ENCODE measurements around the gene DSTN.

Gene DSTN

DNA sequence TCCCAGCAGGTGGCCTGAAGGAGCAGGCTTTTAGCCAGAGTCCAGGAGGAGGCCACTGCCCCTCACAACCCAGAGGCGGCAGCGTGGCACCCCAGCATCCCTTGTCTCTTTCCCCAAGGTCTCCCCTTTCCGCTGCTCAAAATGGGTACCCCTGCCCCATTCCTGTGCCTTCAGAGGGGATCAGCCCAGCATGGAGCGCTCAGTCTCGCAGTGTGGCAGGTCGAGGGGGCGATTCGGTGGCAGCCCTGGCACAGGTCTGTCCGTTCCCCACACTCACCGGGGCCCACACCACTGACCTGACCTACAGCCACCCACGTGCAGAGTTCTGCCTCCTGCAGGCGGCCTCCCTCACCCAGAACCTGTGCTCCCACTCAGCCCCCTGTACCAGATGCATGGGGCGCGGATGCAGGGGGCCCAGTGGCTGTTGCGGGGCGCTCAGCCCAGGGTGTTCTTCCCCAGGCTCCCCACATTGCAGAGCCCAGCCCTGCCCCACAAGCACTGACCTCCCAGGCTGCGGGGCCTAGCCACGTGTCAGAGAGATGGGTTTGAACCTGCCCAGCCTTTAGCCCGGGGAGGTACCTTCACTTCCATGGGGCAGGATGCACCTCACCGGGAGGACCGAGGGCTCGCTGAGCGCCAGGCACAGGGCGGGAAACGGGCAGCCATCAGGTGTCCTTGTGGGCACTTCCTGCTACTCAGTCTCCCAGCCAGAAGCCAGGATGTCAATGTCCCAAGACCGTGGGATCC lies 41.8 kb downstream of the DSTN start:
- no peak for DNase-seq (ENCODE audit: low read depth in 2 of 2, low spot score in 1 of 2)

DNA sequence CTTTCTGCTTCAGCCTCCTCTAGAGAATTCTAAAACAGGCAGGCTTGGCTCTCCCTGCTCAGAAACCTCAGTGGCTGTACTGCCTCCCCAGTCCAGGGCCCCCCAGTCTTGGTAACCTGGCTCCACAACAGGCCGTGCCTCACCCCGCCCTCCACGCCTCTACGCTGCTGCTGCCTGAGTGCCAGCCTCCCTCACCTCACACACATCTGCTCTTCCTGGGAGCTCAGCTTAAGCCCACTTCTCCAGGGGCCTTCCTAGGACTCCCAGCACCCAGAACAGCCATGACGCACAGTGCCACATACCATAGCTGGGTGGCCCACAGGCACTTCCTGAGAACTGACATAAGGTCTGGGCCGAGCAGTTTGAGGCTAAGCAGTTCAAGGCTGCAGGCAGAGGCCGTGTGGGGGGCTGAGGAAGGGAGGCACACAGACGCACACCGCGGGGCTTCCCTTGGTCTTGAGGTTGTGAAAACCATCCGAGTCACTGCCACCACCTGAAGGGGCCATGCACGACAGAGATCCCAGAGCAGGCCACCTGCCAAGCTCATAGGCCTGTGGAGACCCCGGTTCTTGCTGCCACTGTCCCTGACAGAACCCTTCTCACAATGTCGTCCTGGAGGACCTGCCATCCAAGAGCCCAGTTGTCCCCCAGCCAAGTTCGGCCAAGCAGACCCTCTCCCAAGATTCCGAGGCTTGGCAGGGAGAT lies 42.6 kb downstream of the DSTN start:
- peak in 1 of 2 donors; percentile 29 for DNase-seq (ENCODE audit: low read depth in 2 of 2, low spot score in 1 of 2)

DNA sequence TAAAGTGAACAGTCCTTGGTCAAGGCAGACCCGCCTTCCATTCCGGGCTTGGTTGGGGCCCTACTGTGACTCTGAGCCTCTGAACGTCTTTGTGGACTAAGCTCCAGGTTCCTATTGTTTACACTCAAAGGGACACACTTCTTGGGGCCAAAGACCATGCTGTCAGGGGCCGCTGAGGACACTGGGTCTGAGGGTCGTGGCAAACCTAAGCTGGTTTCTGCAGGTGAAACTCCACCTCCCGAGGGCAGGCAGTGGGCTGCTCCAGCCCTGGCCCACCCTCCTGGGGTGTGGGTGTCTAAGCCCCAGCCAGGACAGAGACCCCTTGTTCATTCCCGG lies 43.1 kb downstream of the DSTN start:
- no peak for DNase-seq (ENCODE audit: low read depth in 2 of 2, low spot score in 1 of 2)

DNA sequence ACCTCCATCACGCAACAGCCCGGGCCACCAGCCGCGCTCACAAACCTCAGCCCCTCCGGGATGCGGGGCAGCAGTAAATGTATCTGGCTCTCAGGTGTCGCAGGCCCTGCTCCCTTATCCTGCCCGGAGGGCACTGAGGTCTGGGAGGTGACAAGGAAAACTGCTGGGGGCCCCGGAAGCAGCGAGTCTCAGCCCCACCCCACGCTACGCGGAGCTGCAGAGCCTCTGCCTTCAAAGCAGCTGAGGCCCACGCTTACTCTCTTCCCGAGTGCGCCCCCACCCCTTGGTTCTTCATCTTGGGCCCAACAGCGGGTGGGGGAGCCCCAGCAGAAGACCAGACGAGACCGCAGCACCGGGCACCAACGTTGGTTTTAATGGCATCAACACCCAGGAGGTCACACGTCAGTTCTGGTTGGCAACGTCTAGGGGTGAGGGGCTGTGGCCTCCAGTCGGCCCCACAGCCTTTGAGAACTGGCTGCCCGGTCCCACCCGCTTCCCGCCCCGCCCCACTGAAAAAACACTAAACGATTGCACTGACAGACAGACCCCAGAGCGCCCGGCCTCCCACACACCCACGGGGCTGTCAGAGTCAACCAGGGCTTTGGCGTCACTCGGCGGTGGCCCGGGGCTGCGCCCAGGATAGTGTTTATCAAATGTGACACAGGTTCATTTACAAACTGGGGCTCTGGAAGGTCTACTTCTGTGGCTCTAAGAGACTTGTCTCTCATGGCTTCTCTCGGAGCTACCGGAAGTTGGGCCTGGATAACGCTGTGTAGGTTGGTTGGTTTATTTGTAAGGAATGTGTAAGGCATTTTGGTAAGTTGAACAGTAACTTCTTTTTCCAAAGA lies 43.7 kb downstream of the DSTN start:
- no peak for DNase-seq (ENCODE audit: low read depth in 2 of 2, low spot score in 1 of 2)

GRCh38 chr20:17614176-17614811 lies 44.4 kb downstream of the DSTN start:
- DNase-seq (ENCODE audit: low read depth in 2 of 2, low spot score in 1 of 2) = no peak

DNA sequence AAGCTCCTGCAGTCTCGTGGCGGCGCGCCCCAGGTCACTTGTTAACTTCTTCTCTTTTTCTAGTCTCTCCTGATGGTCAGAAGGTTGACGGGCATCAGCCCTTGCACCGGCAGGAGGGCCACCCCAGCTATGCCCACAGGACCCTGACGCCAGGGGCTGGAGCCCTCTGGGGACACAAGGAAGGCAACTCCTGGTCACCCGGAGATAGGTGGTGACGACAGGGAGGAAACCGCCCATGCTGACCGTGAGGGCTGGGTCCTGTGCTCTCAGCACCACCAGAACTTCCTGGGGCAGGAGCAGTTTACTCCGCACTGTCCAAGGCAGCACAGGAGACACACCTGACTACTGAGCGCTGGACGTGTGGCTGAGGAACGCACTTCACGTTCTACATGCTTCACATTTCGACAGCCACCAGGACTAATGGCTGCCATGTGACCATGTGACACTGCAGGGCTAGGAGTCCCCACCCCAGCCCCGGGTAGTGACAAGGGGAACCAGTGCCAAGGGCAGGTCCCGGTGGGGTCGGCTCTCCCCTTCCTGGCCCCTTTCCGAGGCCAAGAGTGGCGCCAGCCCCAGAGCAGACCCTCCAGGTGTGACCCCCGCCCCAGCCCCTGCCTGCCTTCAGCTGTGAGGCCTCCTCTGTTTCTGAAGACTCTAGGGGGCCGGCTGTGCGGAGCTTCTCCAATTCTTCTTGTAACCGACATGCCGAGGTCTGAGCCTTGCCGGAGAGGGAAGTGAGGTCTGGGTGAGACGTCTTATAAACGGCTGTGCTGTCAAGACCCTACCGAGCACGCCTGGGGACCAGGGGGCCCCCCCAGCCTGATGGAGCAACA lies 45.2 kb downstream of the DSTN start:
- no peak for DNase-seq (ENCODE audit: low read depth in 2 of 2, low spot score in 1 of 2)

DNA sequence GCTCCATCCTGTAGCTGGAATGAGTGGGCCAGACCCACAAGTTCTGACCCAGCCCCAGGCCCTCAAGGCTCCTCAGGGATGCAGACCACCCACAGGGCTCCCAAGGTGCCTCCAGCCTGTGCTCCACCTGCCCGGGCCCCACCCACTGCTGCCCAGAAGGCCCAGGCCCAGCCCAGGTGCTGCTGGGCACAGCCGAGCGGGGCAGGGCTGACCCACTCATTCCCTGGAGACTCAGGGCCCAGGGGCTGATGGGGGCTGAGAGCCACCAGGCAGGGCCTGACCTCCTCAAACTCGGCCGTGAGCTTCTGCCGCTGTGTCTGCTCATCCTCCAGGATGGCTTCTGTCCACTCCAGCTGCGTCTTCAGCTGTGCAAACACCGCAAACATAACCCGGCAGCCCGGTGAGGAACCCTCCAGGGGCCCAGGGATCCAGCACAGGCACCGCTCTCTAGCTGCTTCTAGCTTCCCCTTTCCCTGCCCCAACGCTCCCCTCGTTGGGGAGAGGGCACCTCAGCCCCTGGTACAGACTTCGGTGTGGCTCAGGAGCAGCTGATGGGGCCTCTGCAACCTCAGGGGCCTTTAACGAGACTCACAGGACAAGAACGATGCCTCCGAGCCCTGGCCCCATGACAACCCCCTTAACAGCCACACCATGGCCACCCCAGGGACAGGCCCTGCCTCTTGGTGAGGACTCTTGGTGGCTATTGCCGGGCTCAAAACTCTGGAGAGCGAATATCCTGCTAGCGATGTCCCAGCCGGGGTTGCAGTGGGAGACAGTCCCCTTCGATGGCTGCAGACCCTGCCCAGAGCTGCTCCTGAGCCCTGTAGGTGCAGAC lies 46.0 kb downstream of the DSTN start:
- DNase-seq (ENCODE audit: low read depth in 2 of 2, low spot score in 1 of 2) = no peak

GRCh38 chr20:17616480-17617211 lies 46.8 kb downstream of the DSTN start:
- DNase-seq (ENCODE audit: low read depth in 2 of 2, low spot score in 1 of 2) = no peak

- no peak for DNase-seq (ENCODE audit: low read depth in 2 of 2, low spot score in 1 of 2)
Measured at GRCh38 chr20:17617212-17617867, 47.5 kb downstream of the DSTN start.

GRCh38 chr20:17617868-17618672 lies 48.2 kb downstream of the DSTN start:
- no peak for DNase-seq (ENCODE audit: low read depth in 2 of 2, low spot score in 1 of 2)

DNA sequence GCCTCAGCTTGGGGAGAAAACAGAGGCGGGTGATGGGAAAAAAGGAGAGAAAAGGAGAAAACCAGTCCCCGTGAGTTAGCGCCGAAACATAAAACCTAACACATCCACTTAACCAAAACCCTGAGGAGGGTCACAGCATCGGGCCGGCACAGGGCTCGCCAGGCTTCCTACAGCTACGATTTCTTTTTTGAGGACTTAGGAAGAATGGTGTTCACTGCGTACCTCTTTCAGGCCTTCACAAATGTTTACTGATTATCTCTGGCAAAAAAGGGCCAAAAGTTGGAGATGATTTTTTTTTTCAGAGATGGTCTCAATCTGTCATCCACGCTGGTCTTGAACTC lies 48.8 kb downstream of the DSTN start:
- no peak for DNase-seq (ENCODE audit: low read depth in 2 of 2, low spot score in 1 of 2)

DNA sequence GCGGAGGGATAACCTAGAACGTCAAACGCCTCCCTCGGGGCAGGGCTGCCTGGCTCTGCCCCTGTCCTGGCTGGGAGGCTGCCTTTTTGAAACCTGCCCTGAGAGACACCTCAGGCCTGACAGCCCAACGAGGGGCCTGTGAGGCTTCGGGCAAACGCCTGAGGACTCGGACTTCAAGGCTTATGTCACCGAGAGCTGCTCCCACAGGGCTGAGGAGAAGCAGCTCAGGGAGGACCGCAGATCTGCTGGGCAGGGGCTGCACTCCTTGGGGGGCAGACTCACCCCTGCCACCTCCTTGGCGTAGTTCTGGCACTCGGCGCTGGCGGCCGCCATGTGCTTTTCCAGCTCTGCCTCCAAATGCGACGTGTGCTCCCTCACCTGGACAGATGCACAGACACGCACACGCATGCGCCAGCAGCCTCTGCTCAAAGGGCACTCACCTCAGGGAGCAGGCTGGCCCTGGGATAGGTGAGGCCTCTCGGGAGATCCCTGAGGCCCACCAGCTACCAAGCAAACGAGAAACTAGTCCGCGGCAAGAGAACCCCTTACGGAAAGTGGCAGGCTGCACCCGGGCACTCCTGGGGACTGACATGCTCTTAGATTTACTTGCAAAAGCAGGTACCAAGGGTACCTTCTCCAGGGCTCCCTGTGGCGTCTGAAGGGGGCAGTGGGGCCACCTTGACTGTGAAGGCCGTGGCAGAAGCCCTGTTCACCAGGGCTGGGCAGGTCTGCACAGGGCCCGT lies 49.6 kb downstream of the DSTN start:
- no peak for DNase-seq (ENCODE audit: low read depth in 2 of 2, low spot score in 1 of 2)

- no peak for DNase-seq (ENCODE audit: low read depth in 2 of 2, low spot score in 1 of 2)
Measured at GRCh38 chr20:17620371-17621228, 50.7 kb downstream of the DSTN start.

DNA sequence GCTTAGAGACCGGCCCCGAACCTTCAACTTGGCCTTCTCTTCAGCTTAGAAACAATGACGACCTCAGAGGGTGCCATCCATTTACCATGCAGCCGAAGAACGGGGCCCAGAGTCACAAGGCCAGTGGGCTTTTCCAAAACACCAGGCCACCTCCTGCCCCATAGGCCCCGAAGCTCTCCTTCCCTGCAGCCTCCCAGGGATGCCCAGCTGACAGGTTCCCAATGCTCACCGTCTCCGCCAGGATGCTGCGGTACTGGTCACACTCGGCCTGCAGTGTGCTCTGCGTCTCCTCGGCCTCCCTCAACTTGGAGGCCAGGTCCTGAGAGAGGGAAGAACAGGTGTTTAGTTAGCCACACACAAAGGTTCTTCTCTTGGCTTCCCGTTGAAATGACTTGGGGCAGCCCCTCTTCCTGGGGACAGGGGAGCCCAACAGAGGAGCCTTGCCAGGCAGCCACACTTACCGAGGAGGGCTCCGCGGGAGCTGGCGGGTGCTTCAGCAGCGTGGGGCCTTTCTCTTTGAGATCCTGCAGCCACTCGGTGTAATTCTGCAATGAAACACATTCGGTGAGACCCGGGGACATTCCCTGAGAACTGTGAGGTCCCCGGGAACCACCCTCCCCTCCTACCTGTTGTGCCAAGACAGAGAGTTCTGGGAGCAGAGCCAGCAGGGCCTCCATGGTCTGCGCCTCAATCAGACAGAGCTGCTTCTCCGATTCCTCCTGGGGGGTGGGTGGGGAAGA lies 51.5 kb downstream of the DSTN start:
- DNase-seq (ENCODE audit: low read depth in 2 of 2, low spot score in 1 of 2) = no peak

GRCh38 chr20:17622086-17622850 lies 52.4 kb downstream of the DSTN start:
- DNase-seq (ENCODE audit: low read depth in 2 of 2, low spot score in 1 of 2) = no peak

Data from stimulated activated CD8-positive, alpha-beta memory T cell treated with anti-CD3 and anti-CD28 coated beads, Interleukin-4, amount 100 ng/mL, for 4 hours (primary cell).